Esophagus muscularis mucosa (tissue), 4 donors: Measurements from ENCODE around the gene EIF1. TPM values are rescaled to one million over a fixed set of nuclear protein-coding genes. Genes with fewer than 3 reads are reported as not detected.
"Not testable (repeated sequence)": the region's sequence is repeated elsewhere in the genome, so short reads cannot be mapped to it uniquely, and the experiment has no call there.

Experiments used
- DNase-seq: peaks from one replicate; pipeline ENCODE4 v3.0.0-alpha.2; 2017; ENCODE audit errors: extremely low spot score
- H3K27ac ChIP-seq, 4 donors: fragments of 200-600 bp; sonication (generic); replicated peaks in 1 of 4; 1 replicate in 3 of 4; 2 replicates in 1 of 4; pipeline ENCODE4 v1.5.1; 2016 to 2019; ENCODE audit warnings: mild to moderate bottlenecking in 1 of 4
- H3K27me3 ChIP-seq, 4 donors: fragments of 200-600 bp; sonication (generic); one replicate each; pipeline versions ENCODE4 v1.5.1 to v1.6.0; 2016 to 2019
- H3K36me3 ChIP-seq, 4 donors: fragments of 200-600 bp; sonication (generic); one replicate each; pipeline ENCODE4 v1.5.1; 2016 to 2019
- H3K4me1 ChIP-seq, 4 donors: fragments of 200-600 bp; sonication (generic); one replicate each; pipeline ENCODE4 v1.5.1; 2016 to 2019
- H3K4me3 ChIP-seq, 4 donors: fragments of 200-600 bp; sonication (generic); 1 replicate in 2 of 4; 2 replicates in 2 of 4; pipeline ENCODE4 v1.5.1; 2016 to 2019; ENCODE audit warnings: mild to moderate bottlenecking in 4 of 4, moderate library complexity in 1 of 4
- H3K9me3 ChIP-seq, 4 donors: fragments of 200-600 bp; sonication (generic); 1 replicate in 3 of 4; 2 replicates in 1 of 4; pipeline ENCODE4 v1.5.1; 2016 to 2019
- CTCF ChIP-seq, 3 experiments: fragments of 200-600 bp in 2 of 3; fragments of 450-650 bp in 1 of 3; sonication (generic) in 2 of 3; IDR thresholded peaks; one replicate each; pipeline ENCODE4 v1.5.1; 2017 to 2019; ENCODE audit warnings: antibody characterized with exemption in 3 of 3, mild to moderate bottlenecking in 2 of 3, moderate library complexity in 1 of 3
- EP300 ChIP-seq: sonication (generic); formaldehyde crosslinking; IDR thresholded peaks from one replicate; pipeline ENCODE4 v1.6.1; 2017; ENCODE audit warnings: antibody characterized with exemption
- POLR2A ChIP-seq: fragments of 450-650 bp; IDR thresholded peaks from one replicate; pipeline ENCODE4 v1.6.1; 2017; ENCODE audit warnings: antibody characterized with exemption, moderate library complexity, mild to moderate bottlenecking, low read depth
- POLR2AphosphoS5 ChIP-seq, 2 donors: sonication (generic); formaldehyde crosslinking; IDR thresholded peaks; one replicate each; pipeline ENCODE4 v1.6.1; 2017; ENCODE audit warnings: antibody characterized with exemption in 2 of 2
- WGBS: methylation state at CpG from one replicate; pipeline ENCODE4 v1.1.5; 2018; 5-methylcytosine and 5-hydroxymethylcytosine counted together
- intact Hi-C: fragments of 100-400 bp; cut with DNase I; formaldehyde crosslinking; loops from one replicate; pipeline ENCODE4 v1.15.1; 2023
- total RNA-seq, 4 donors: library from RNA; depleted of rRNA; stranded (reverse); fragments of >200 nt; gene quantifications; one replicate each; pipeline versions ENCODE4 v1.1.0 to v1.2.1, GENCODE V29; 2016

The EIF1 gene
- total RNA-seq, 4 donors from 2014 or later = 158 to 426 (median 207) TPM

- H3K27ac ChIP-seq = peak overlapping the region; percentile 81 to 91 (median 86)
- H3K9me3 ChIP-seq = no peaks in the 10 kb centered on the region
- H3K36me3 ChIP-seq = no peaks in the 10 kb centered on the region
- intact Hi-C loops = loop anchor here (5.0 kb wide), 1 partner anchor 810 kb away; no protein-coding TSS in a partner anchor
- DNase-seq = no peak
- TF ChIP-seq CTCF (IDR thresholded peaks at IDR 0.05) (no peak), EP300 (no peak), POLR2AphosphoS5 (IDR thresholded peaks at IDR 0.05) (no peak), POLR2A (no peak)
- no peaks in the 10 kb centered on the region for H3K27me3 ChIP-seq
- H3K4me3 ChIP-seq = peak overlapping the region in 3 of 4 donors; percentile 53 to 65 (median 57)
- peaks cover 21 to 37% (median 27%) of the 10 kb centered on the region in 4 donors for H3K4me1 ChIP-seq
- 67% methylated on average over 19 of the region's 23 CpGs for WGBS
These were observed 21.2 kb upstream of the EIF1 start for GRCh38 chr17:41667280-41668041.

GRCh38 chr17:41672153-41672552 is 16.5 kb upstream of the EIF1 start:
- WGBS = 94% methylated on average over 7 of the region's 7 CpGs
- intact Hi-C loops = no loop called here
- Histone ChIP-seq H3K4me1 (peaks cover 3 to 7% (median 4%) of the 10 kb centered on the region in 4 donors), H3K9me3 (no peaks in the 10 kb centered on the region), H3K4me3 (no peak overlapping the region), H3K27ac (no peak overlapping the region), H3K27me3 (peaks cover 0 to 13% (median 0%) of the 10 kb centered on the region in 4 donors), H3K36me3 (no peaks in the 10 kb centered on the region)
- no peak for DNase-seq
- no peak for TF ChIP-seq POLR2AphosphoS5 (IDR thresholded peaks at IDR 0.05)

GRCh38 chr17:41675157-41676057 is 13.3 kb upstream of the EIF1 start:
- DNase-seq, intact Hi-C loops, H3K36me3 ChIP-seq, H3K9me3 ChIP-seq, H3K27ac ChIP-seq, H3K4me1 ChIP-seq, H3K4me3 ChIP-seq: not testable (repeated sequence)
- H3K27me3 ChIP-seq = peaks cover 0 to 22% (median 0%) of the 10 kb centered on the region in 4 donors
- 79% methylated on average over 7 of the region's 7 CpGs for WGBS

GRCh38 chr17:41676058-41676419 is 12.6 kb upstream of the EIF1 start:
- WGBS = 85% methylated on average over 3 of the region's 3 CpGs

GRCh38 chr17:41678411-41678906 is 10.2 kb upstream of the EIF1 start:
- DNase-seq = no peak
- Histone ChIP-seq H3K27ac (peak overlapping the region; percentile 12 to 70 (median 63)), H3K36me3 (no peaks in the 10 kb centered on the region), H3K4me1 (peaks cover 0 to 3% (median 0%) of the 10 kb centered on the region in 4 donors), H3K9me3 (no peaks in the 10 kb centered on the region), H3K4me3 (peak overlapping the region; percentile 16 to 38 (median 30)), H3K27me3 (peaks cover 0 to 21% (median 0%) of the 10 kb centered on the region in 4 donors)
- intact Hi-C loops = no loop called here
- WGBS = 95% methylated on average over 2 of the region's 2 CpGs
- TF ChIP-seq POLR2AphosphoS5 (IDR thresholded peaks at IDR 0.05) = no peak
- no peak for TF ChIP-seq EP300
- TF ChIP-seq POLR2A = no peak
- TF ChIP-seq CTCF (IDR thresholded peaks at IDR 0.05) = no peak

More at GRCh38 chr17:41676058-41676419, 12.6 kb upstream of the EIF1 start:
- TF ChIP-seq POLR2AphosphoS5 (IDR thresholded peaks at IDR 0.05) (no peak), POLR2A (no peak)
- H3K27ac ChIP-seq = no peak overlapping the region
- H3K4me1 ChIP-seq = peaks cover 0 to 3% (median 0%) of the 10 kb centered on the region in 4 donors
- no peak overlapping the region for H3K4me3 ChIP-seq
- intact Hi-C loops = no loop called here
- H3K9me3 ChIP-seq = no peaks in the 10 kb centered on the region
- peaks cover 0 to 22% (median 0%) of the 10 kb centered on the region in 4 donors for H3K27me3 ChIP-seq
- no peak for DNase-seq
- H3K36me3 ChIP-seq = no peaks in the 10 kb centered on the region
